ENCODE measurements around the gene LRRC19. TPM values are rescaled to one million over a fixed set of nuclear protein-coding genes. Genes with fewer than 3 reads are reported as not detected.
A peak's percentile ranks its signal among the peaks of the same experiment; 100 is the strongest.

The LRRC19 gene
- total and polyA plus RNA-seq, 2 experiments from 2014 or later = 0.21 TPM; not detected in 1

GRCh38 chr9:26956860-26957233 lies 48.6 kb downstream of the LRRC19 start:
- no peaks in the 10 kb centered on the region for H3K36me3 ChIP-seq
- no peak for DNase-seq (ENCODE audit: low read depth in 1 of 2, low spot score in 1 of 2)
- no peaks in the 10 kb centered on the region for H3K9me3 ChIP-seq (ENCODE audit: low read depth)
- H3K27me3 ChIP-seq = no peaks in the 10 kb centered on the region
- peak overlapping the region; percentile 60 for H3K4me3 ChIP-seq
- no peak for TF ChIP-seq CTCF (IDR thresholded peaks at IDR 0.05; ENCODE audit: low read depth, low read length)
- H3K4me1 ChIP-seq (ENCODE audit: low read depth) = peaks cover 12% of the 10 kb centered on the region
- H3K27ac ChIP-seq = peak overlapping the region; percentile 95

- no peak for TF ChIP-seq CTCF (IDR thresholded peaks at IDR 0.05; ENCODE audit: low read depth, low read length)
- Histone ChIP-seq H3K36me3 (no peaks in the 10 kb centered on the region), H3K27me3 (no peaks in the 10 kb centered on the region), H3K4me3 (peak within 1 kb of the TSS; percentile 60), H3K9me3 (ENCODE audit: low read depth) (no peaks in the 10 kb centered on the region), H3K27ac (peak within 1 kb of the TSS; percentile 95), H3K4me1 (ENCODE audit: low read depth) (peaks cover 12% of the 10 kb centered on the region)
- peak; percentile 99 for DNase-seq (ENCODE audit: low read depth in 1 of 2, low spot score in 1 of 2)
These were observed 49.3 kb downstream of the LRRC19 start, which contains the start of gene IFT74 for GRCh38 chr9:26955921-26956859. TSS of gene IFT74 (plus strand) at chr9:26956412. CDS start at chr9:26961968, 5,556 bp downstream.

GRCh38 chr9:26955222-26955903 lies 50.1 kb downstream of the LRRC19 start:
- peak overlapping the region; percentile 95 for H3K27ac ChIP-seq
- H3K36me3 ChIP-seq = no peaks in the 10 kb centered on the region
- no peak for TF ChIP-seq CTCF (IDR thresholded peaks at IDR 0.05; ENCODE audit: low read depth, low read length)
- no peaks in the 10 kb centered on the region for H3K9me3 ChIP-seq (ENCODE audit: low read depth)
- DNase-seq (ENCODE audit: low read depth in 1 of 2, low spot score in 1 of 2) = peak in 1 of 2 donors; percentile 35
- no peaks in the 10 kb centered on the region for H3K27me3 ChIP-seq
- peak overlapping the region; percentile 60 for H3K4me3 ChIP-seq
- H3K4me1 ChIP-seq (ENCODE audit: low read depth) = peaks cover 12% of the 10 kb centered on the region

GRCh38 chr9:26954050-26954508 lies 51.4 kb downstream of the LRRC19 start:
- Histone ChIP-seq H3K27ac (no peak overlapping the region), H3K9me3 (ENCODE audit: low read depth) (no peaks in the 10 kb centered on the region), H3K27me3 (no peaks in the 10 kb centered on the region), H3K4me3 (no peak overlapping the region), H3K36me3 (no peaks in the 10 kb centered on the region), H3K4me1 (ENCODE audit: low read depth) (peaks cover 12% of the 10 kb centered on the region)
- peak in 1 of 2 donors; percentile 15 for DNase-seq (ENCODE audit: low read depth in 1 of 2, low spot score in 1 of 2)
- no peak for TF ChIP-seq CTCF (IDR thresholded peaks at IDR 0.05; ENCODE audit: low read depth, low read length)

GRCh38 chr9:26951794-26952193 lies 53.7 kb downstream of the LRRC19 start:
- DNase-seq (ENCODE audit: low read depth in 1 of 2, low spot score in 1 of 2) = no peak
- Histone ChIP-seq H3K4me3 (no peak overlapping the region), H3K36me3 (no peaks in the 10 kb centered on the region), H3K27me3 (no peaks in the 10 kb centered on the region), H3K4me1 (ENCODE audit: low read depth) (peaks cover 11% of the 10 kb centered on the region), H3K9me3 (ENCODE audit: low read depth) (no peaks in the 10 kb centered on the region), H3K27ac (no peak overlapping the region)
- TF ChIP-seq CTCF (IDR thresholded peaks at IDR 0.05; ENCODE audit: low read depth, low read length) = no peak
